ENCODE data around the gene GPRC5B. TPM values are rescaled to one million over a fixed set of nuclear protein-coding genes. Genes with fewer than 3 reads are reported as not detected.

The GPRC5B gene
- total RNA-seq, 1 experiment from 2014 or later, result 9.5 TPM

DNA sequence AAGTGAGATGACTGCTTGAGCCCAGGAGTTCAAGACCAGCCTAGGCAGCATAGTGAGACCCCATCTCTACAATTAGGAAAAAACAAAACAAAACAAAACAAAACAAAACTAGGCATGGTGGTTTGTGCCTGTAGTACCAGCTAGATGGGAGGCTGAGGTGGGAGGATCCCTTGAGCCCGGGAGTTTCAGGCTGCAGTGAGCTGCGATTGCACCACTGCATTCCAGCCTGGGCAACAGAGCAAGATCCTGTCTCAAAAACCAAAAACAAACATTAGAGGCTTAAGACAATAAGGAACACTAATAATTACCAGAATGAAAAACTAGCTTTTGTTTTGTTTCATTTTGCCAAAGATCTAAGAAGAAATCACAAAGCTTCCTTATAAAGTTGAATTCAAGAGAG, 69.2 kb downstream of the GPRC5B start:
- no peak for DNase-seq (ENCODE audit: low read depth)

DNA sequence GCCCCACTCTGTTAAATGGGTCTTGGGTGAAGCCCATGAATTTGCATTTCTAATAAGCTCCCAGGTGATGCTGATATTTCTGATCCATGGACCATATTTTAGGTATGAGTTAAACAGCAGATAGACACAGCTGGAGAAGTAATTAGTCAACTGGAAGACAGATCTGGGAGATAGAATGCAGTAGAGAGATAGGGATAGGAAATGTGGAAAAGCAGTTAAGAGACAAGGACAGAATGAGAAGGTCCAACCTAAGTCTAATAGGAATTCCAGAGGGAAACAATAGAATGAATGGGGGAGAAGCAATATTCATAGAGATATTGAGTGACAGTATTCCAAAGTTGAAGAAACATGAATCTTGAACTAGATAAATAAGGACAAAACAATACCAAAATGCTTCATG, 71.7 kb downstream of the GPRC5B start:
- DNase-seq (ENCODE audit: low read depth), result no peak

DNA sequence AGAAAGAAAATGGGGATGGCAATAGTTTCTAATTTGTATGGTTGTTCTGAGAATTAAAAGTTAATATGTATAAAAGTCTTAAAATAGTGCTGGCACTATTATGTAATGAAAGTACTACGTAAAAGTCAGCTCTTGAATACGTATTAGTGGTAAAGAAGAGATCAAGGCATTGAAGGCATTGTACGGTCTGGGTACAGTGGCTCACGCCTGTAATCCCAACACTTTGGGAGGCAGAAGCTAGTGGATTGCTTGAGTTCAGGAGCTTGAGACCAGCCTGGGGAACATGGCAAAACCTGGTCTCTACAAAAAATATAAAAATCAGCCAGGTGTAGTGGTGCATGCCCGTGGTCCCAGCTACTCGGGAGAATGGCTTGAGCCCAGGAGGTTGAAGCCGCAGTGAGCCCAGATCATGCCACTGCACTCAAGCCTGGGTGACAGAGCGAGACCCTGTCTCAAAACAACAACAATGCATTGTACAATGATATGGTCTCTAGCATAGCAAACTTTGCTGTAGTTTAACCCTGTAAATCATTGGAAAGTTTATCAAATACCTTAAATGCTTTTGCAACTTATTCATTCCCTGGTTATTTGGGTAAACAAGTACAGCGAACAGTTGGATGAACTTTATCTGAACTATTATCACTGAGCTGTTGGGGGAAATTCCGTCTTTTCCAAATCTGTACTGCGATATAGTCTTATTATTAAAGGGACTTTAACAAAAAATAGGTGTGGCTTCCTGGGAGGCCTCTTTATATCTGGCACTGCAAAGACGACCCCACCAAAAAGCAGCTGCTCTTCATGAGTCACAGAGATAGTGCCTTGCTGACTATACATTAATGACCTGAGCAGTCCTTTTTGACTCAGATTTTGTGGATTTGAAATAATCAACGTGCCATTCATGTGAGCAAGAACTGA, 73.6 kb downstream of the GPRC5B start:
- DNase-seq (ENCODE audit: low read depth), result peak; percentile 91

DNA sequence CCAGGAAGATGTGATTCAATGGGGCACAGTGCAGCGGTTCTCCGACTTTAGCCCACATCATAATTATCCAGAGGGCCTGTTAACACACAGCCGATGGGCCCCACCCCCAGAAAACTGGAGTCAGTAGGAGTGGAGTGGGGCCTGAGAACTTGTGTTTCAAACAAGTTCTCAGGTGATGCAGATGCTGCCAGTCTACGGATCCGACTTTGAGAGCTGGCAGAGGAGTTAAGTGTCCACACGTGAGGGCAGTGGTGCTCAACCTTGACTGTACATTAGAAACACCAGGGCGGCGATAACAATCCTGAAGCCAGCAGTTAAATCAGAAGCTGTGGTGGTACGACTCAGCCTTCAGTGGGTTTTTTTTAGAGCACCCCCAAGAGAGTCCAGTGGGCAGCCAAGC, 75.0 kb downstream of the GPRC5B start:
- no peak for DNase-seq (ENCODE audit: low read depth)

DNA sequence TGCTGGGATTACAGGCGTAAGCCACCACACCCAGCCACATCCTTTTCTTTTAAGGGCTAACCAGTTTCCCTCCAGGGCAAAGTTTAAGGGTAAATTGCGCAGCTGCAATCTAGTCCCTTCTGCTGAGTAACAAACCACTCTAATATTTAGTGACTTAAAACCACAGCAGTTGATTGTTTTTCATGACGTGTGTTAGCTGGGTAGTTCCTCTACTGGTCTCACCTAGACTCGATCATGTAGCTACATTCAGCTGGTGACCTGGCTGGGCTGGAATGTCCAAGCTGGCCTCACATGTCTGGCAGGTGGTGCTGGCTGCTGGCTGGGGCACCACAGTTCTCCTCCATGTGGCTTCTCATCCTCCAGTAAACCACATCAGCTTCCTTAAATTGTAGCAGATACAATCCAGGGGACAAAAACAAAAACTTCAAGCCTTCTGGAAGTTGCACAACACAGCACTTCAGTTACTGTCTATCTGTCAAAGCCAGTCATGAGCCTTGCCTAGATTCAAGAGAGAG, 75.5 kb downstream of the GPRC5B start:
- DNase-seq (ENCODE audit: low read depth), result peak; percentile 69

DNA sequence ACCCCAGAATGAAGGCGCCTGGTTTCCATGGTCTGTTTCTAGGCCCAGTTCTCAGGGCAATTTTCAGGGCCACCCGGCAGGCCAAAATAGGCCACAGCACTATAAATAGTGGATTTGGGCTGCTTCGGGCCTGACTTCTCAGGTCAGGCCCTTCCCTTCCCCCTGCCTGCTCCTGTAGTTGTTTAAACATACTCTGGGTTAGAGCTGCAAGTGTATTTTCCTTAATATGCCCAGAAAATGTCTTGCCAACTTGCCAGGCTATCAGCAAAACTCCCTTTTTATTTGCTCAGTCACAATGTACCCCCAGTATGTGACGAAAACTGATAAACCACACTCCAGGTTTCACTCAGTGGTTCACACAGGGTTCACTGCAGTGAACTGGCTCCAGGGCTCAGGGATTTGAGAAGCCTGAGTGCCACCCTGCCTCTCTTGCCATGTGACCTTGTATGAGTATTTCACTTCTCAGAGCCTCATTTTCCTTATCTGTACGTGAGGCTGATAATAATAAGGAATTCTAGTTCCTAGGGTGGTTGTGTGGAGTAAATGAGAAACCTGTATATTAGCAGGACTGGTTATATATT, 76.5 kb downstream of the GPRC5B start:
- no peak for DNase-seq (ENCODE audit: low read depth)

Other genes with a start within 250 kb of the GPRC5B start
- 12.6 and 16.6 TPM in 2 replicates for gene KNOP1, start 166.6 kb downstream of the GPRC5B start, total RNA-seq (2014; rRNA removed)
- 10.6 and 11.7 TPM in 2 replicates for gene IQCK, start 166.6 kb downstream of the GPRC5B start, total RNA-seq (2014; rRNA removed)
- gene GPR139, start 189.0 kb upstream of the GPRC5B start, total RNA-seq (2014; rRNA removed), result not detected in 2 replicates

Measured in LHCN-M2 (cell line).